Esophagus muscularis mucosa (tissue), 4 donors: Measurements from ENCODE around the gene COLQ. TPM values are rescaled to one million over a fixed set of nuclear protein-coding genes. Genes with fewer than 3 reads are reported as not detected.

Experiments used
- DNase-seq: peaks from one replicate; pipeline ENCODE4 v3.0.0-alpha.2; 2017; ENCODE audit errors: extremely low spot score
- H3K27ac ChIP-seq, 4 donors: fragments of 200-600 bp; sonication (generic); replicated peaks in 1 of 4; 1 replicate in 3 of 4; 2 replicates in 1 of 4; pipeline ENCODE4 v1.5.1; 2016 to 2019; ENCODE audit warnings: mild to moderate bottlenecking in 1 of 4
- H3K27me3 ChIP-seq, 4 donors: fragments of 200-600 bp; sonication (generic); one replicate each; pipeline versions ENCODE4 v1.5.1 to v1.6.0; 2016 to 2019
- H3K36me3 ChIP-seq, 4 donors: fragments of 200-600 bp; sonication (generic); one replicate each; pipeline ENCODE4 v1.5.1; 2016 to 2019
- H3K4me1 ChIP-seq, 4 donors: fragments of 200-600 bp; sonication (generic); one replicate each; pipeline ENCODE4 v1.5.1; 2016 to 2019
- H3K4me3 ChIP-seq, 4 donors: fragments of 200-600 bp; sonication (generic); 1 replicate in 2 of 4; 2 replicates in 2 of 4; pipeline ENCODE4 v1.5.1; 2016 to 2019; ENCODE audit warnings: mild to moderate bottlenecking in 4 of 4, moderate library complexity in 1 of 4
- H3K9me3 ChIP-seq, 4 donors: fragments of 200-600 bp; sonication (generic); 1 replicate in 3 of 4; 2 replicates in 1 of 4; pipeline ENCODE4 v1.5.1; 2016 to 2019
- CTCF ChIP-seq, 3 experiments: fragments of 200-600 bp in 2 of 3; fragments of 450-650 bp in 1 of 3; sonication (generic) in 2 of 3; IDR thresholded peaks; one replicate each; pipeline ENCODE4 v1.5.1; 2017 to 2019; ENCODE audit warnings: antibody characterized with exemption in 3 of 3, mild to moderate bottlenecking in 2 of 3, moderate library complexity in 1 of 3
- EP300 ChIP-seq: sonication (generic); formaldehyde crosslinking; IDR thresholded peaks from one replicate; pipeline ENCODE4 v1.6.1; 2017; ENCODE audit warnings: antibody characterized with exemption
- POLR2A ChIP-seq: fragments of 450-650 bp; IDR thresholded peaks from one replicate; pipeline ENCODE4 v1.6.1; 2017; ENCODE audit warnings: antibody characterized with exemption, moderate library complexity, mild to moderate bottlenecking, low read depth
- POLR2AphosphoS5 ChIP-seq, 2 donors: sonication (generic); formaldehyde crosslinking; IDR thresholded peaks; one replicate each; pipeline ENCODE4 v1.6.1; 2017; ENCODE audit warnings: antibody characterized with exemption in 2 of 2
- WGBS: methylation state at CpG from one replicate; pipeline ENCODE4 v1.1.5; 2018; 5-methylcytosine and 5-hydroxymethylcytosine counted together
- intact Hi-C: fragments of 100-400 bp; cut with DNase I; formaldehyde crosslinking; loops from one replicate; pipeline ENCODE4 v1.15.1; 2023
- total RNA-seq, 4 donors: library from RNA; depleted of rRNA; stranded (reverse); fragments of >200 nt; gene quantifications; one replicate each; pipeline versions ENCODE4 v1.1.0 to v1.2.1, GENCODE V29; 2016

The COLQ gene
- total RNA-seq, 4 donors from 2014 or later: 1.2 to 3.1 (median 1.8) TPM

DNA sequence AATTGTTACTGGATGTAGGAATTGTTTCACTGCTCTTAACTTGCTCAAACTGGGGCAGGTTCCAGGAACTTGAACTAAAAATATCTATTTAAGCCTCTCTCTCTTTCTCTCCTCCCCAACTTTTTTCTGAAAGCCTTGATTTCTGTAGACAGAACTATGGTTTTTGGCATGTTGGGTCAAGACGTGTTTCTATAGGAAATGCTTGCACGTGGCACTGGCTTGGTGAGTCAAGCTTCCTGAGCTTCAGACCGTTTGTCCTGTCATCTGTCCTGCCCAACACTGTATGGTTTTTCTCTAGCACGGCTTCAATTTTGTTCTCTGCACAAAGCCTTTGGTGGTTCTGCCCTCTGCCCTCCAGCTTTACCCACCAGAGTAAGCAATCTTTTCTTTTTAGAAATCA lies 80.6 kb downstream of the COLQ start:
- Histone ChIP-seq H3K27ac (no peak overlapping the region), H3K9me3 (no peaks in the 10 kb centered on the region), H3K27me3 (no peaks in the 10 kb centered on the region), H3K4me3 (no peak overlapping the region), H3K36me3 (peaks cover 43 to 79% (median 69%) of the 10 kb centered on the region in 4 donors), H3K4me1 (peaks cover 0 to 5% (median 0%) of the 10 kb centered on the region in 4 donors)
- WGBS: 68% methylated on average over 4 of the region's 4 CpGs
- intact Hi-C loops: no loop called here
- TF ChIP-seq POLR2A (no peak), POLR2AphosphoS5 (IDR thresholded peaks at IDR 0.05) (no peak)
- no peak for DNase-seq

DNA sequence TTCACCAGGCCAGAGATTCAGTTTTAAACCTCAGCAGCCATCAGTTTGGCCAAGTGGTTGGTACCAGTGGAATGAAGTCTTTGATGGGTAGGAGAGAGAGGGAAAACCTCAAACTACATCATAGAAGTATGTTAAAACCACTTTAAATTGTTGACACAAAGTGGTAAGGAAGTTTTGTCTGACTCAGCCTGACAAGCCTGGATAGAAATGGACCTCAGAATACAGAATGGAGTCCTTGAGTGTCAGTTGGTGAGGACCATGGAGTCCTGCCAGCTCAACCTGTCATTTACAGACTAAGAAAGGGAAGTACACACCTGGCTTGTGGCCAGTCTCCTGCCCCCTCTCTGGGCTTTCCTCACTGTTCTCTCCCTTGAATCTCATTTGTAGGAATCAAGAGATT lies 82.0 kb downstream of the COLQ start:
- Histone ChIP-seq H3K4me1 (peaks cover 0 to 5% (median 0%) of the 10 kb centered on the region in 4 donors), H3K27me3 (no peaks in the 10 kb centered on the region), H3K27ac (no peak overlapping the region), H3K9me3 (no peaks in the 10 kb centered on the region), H3K36me3 (peaks cover 52 to 88% (median 83%) of the 10 kb centered on the region in 4 donors), H3K4me3 (no peak overlapping the region)
- DNase-seq: no peak
- intact Hi-C loops: no loop called here
- TF ChIP-seq EP300 (no peak), CTCF (IDR thresholded peaks at IDR 0.05) (no peak), POLR2AphosphoS5 (IDR thresholded peaks at IDR 0.05) (no peak), POLR2A (no peak)

GRCh38 chr3:15438983-15439382 lies 82.5 kb downstream of the COLQ start:
- H3K27ac ChIP-seq: no peak overlapping the region
- intact Hi-C loops: no loop called here
- no peak for DNase-seq
- H3K4me3 ChIP-seq: no peak overlapping the region
- WGBS: 87% methylated on average over 4 of the region's 4 CpGs
- H3K9me3 ChIP-seq: no peaks in the 10 kb centered on the region
- H3K27me3 ChIP-seq: no peaks in the 10 kb centered on the region
- H3K4me1 ChIP-seq: peaks cover 0 to 5% (median 0%) of the 10 kb centered on the region in 4 donors
- peaks cover 57 to 93% (median 88%) of the 10 kb centered on the region in 4 donors for H3K36me3 ChIP-seq
- TF ChIP-seq POLR2AphosphoS5 (IDR thresholded peaks at IDR 0.05): no peak
- no peak for TF ChIP-seq CTCF (IDR thresholded peaks at IDR 0.05)
- TF ChIP-seq POLR2A: no peak
- TF ChIP-seq EP300: no peak

DNA sequence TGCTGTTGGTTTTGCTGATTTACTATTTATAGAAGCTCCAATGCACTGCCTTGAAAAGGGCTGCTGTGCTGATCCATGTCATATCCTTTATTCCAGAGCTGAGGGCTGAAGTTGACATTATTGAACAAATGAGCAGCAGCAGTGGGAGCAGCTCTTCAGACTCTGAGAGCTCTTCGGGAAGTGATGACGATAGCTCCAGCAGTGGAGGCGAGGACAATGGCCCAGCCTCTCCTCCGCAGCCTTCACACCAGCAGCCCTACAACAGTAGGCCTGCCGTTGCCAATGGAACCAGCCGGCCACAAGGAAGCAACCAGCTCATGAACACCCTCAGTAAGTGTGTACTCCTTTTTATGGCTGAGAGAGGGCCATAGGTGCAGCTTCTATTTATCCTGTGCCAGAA lies 85.3 kb downstream of the COLQ start:
- 80% methylated on average over 6 of the region's 6 CpGs for WGBS

DNA sequence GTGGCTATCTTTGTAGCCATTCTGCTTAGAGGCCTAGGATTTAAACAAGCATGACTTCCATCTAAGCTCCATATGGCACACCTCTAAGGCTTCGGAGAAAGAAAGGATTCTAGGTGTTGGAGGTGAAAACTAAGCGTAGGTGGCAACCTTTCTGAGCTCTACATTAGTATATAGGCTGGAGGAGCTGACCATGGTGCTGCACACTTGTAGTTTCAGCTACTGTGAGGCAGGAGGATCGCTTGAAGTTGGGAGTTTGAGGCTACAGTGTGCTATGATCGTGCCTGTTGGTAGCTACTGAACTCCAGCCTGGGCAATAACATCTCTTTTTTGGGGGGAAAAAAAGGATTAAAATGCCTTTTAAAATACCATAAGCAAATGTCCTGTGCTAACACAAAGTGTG lies 86.8 kb downstream of the COLQ start:
- H3K36me3 ChIP-seq: peaks cover 53 to 98% (median 77%) of the 10 kb centered on the region in 4 donors
- H3K27me3 ChIP-seq: no peaks in the 10 kb centered on the region
- no peaks in the 10 kb centered on the region for H3K9me3 ChIP-seq
- H3K27ac ChIP-seq: no peak overlapping the region
- intact Hi-C loops: no loop called here
- no peak for TF ChIP-seq CTCF (IDR thresholded peaks at IDR 0.05)
- no peak for TF ChIP-seq EP300
- TF ChIP-seq POLR2A: no peak
- DNase-seq: no peak
- 95% methylated on average over 4 of the region's 4 CpGs for WGBS
- H3K4me1 ChIP-seq: peaks cover 0 to 18% (median 7%) of the 10 kb centered on the region in 4 donors
- no peak overlapping the region for H3K4me3 ChIP-seq

More for the DNA sequence above, 85.3 kb downstream of the COLQ start:
- no peak for DNase-seq
- peaks cover 60 to 100% (median 85%) of the 10 kb centered on the region in 4 donors for H3K36me3 ChIP-seq
- H3K27ac ChIP-seq: no peak overlapping the region
- H3K4me3 ChIP-seq: no peak overlapping the region
- no peak for TF ChIP-seq CTCF (IDR thresholded peaks at IDR 0.05)
- TF ChIP-seq POLR2AphosphoS5 (IDR thresholded peaks at IDR 0.05): no peak
- no peak for TF ChIP-seq POLR2A
- TF ChIP-seq EP300: no peak
- intact Hi-C loops: no loop called here
- no peaks in the 10 kb centered on the region for H3K9me3 ChIP-seq
- H3K4me1 ChIP-seq: peaks cover 0 to 11% (median 2%) of the 10 kb centered on the region in 4 donors
- H3K27me3 ChIP-seq: no peaks in the 10 kb centered on the region
